ENCODE measurements around the gene TMEM45A.
"Not testable (repeated sequence)": the region's sequence is repeated elsewhere in the genome, so short reads cannot be mapped to it uniquely, and the experiment has no call there.

Gene TMEM45A

GRCh38 chr3:100486808-100487207 lies 5.6 kb upstream of the TMEM45A start:
- no peak for DNase-seq

- no peak for DNase-seq
Measured at GRCh38 chr3:100489118-100489517, 3.3 kb upstream of the TMEM45A start.

GRCh38 chr3:100496711-100497261 lies 4.4 kb downstream of the TMEM45A start:
- DNase-seq = no peak

GRCh38 chr3:100499651-100500050 lies 7.2 kb downstream of the TMEM45A start:
- DNase-seq = no peak

- no peak for DNase-seq
Measured at GRCh38 chr3:100500320-100500880, 8.0 kb downstream of the TMEM45A start.

- DNase-seq = no peak
Measured at GRCh38 chr3:100503448-100503847, 11.0 kb downstream of the TMEM45A start.

- DNase-seq = no peak
Measured at GRCh38 chr3:100506355-100506754, 13.9 kb downstream of the TMEM45A start.

- DNase-seq = not testable (repeated sequence)
Measured at GRCh38 chr3:100509818-100510217, 17.4 kb downstream of the TMEM45A start.

GRCh38 chr3:100516232-100516631 lies 23.8 kb downstream of the TMEM45A start:
- no peak for DNase-seq

- no peak for DNase-seq
Measured at GRCh38 chr3:100516838-100517237, 24.4 kb downstream of the TMEM45A start.

GRCh38 chr3:100517276-100517675 lies 24.9 kb downstream of the TMEM45A start:
- no peak for DNase-seq

- no peak for DNase-seq
Measured at GRCh38 chr3:100518244-100518643, 25.8 kb downstream of the TMEM45A start.

- DNase-seq = no peak
Measured at GRCh38 chr3:100518983-100519382, 26.6 kb downstream of the TMEM45A start.

GRCh38 chr3:100521439-100521845 lies 29.0 kb downstream of the TMEM45A start:
- no peak for DNase-seq

GRCh38 chr3:100522125-100522524 lies 29.7 kb downstream of the TMEM45A start:
- no peak for DNase-seq

GRCh38 chr3:100523050-100523760 lies 30.8 kb downstream of the TMEM45A start:
- no peak for DNase-seq

- DNase-seq = peak in 1 of 2 experiments; percentile 17
Measured at GRCh38 chr3:100525753-100526612, 33.6 kb downstream of the TMEM45A start.

GRCh38 chr3:100526613-100527346 lies 34.4 kb downstream of the TMEM45A start:
- DNase-seq = no peak

- DNase-seq = no peak
Measured at GRCh38 chr3:100527347-100527735, 34.9 kb downstream of the TMEM45A start.

- DNase-seq = no peak
Measured at GRCh38 chr3:100531093-100531492, 38.7 kb downstream of the TMEM45A start.

GRCh38 chr3:100532411-100532810 lies 40.0 kb downstream of the TMEM45A start:
- no peak for DNase-seq

- DNase-seq = no peak
Measured at GRCh38 chr3:100533176-100533575, 40.8 kb downstream of the TMEM45A start.

- no peak for DNase-seq
Measured at GRCh38 chr3:100535610-100535943, 43.2 kb downstream of the TMEM45A start.

All from NCI-H2081 (cell line).